ENCODE measurements around the gene GPALPP1. TPM values are rescaled to one million over a fixed set of nuclear protein-coding genes. Genes with fewer than 3 reads are reported as not detected.
"Not testable (repeated sequence)": the region's sequence is repeated elsewhere in the genome, so short reads cannot be mapped to it uniquely, and the experiment has no call there.

The GPALPP1 gene
- total RNA-seq, 2 donors from 2014 or later: 9.0 to 14.6 TPM

GRCh38 chr13:45015300-45015699 lies 26.0 kb downstream of the GPALPP1 start:
- TF ChIP-seq CTCF (IDR thresholded peaks at IDR 0.05): no peak
- Histone ChIP-seq H3K27ac (no peak overlapping the region), H3K27me3 (no peaks in the 10 kb centered on the region), H3K4me1 (no peaks in the 10 kb centered on the region), H3K36me3 (peaks cover 46% of the 10 kb centered on the region), H3K4me3 (no peak overlapping the region), H3K9me3 (no peaks in the 10 kb centered on the region)
- no peak for DNase-seq (ENCODE audit: low spot score)

GRCh38 chr13:45016792-45017425 lies 27.6 kb downstream of the GPALPP1 start:
- no peak overlapping the region for H3K4me3 ChIP-seq
- DNase-seq (ENCODE audit: low spot score): no peak
- H3K9me3 ChIP-seq: no peaks in the 10 kb centered on the region
- no peak for TF ChIP-seq CTCF (IDR thresholded peaks at IDR 0.05)
- H3K36me3 ChIP-seq: peaks cover 45% of the 10 kb centered on the region
- H3K27ac ChIP-seq: no peak overlapping the region
- no peaks in the 10 kb centered on the region for H3K4me1 ChIP-seq
- no peaks in the 10 kb centered on the region for H3K27me3 ChIP-seq

- not testable (repeated sequence) for DNase-seq (ENCODE audit: low spot score); H3K27me3 ChIP-seq; H3K4me3 ChIP-seq; H3K4me1 ChIP-seq; H3K27ac ChIP-seq; H3K9me3 ChIP-seq
- peaks cover 61% of the 10 kb centered on the region for H3K36me3 ChIP-seq
These were observed 30.6 kb downstream of the GPALPP1 start for GRCh38 chr13:45019981-45020380.

- TF ChIP-seq CTCF (IDR thresholded peaks at IDR 0.05): no peak
- Histone ChIP-seq H3K9me3 (no peaks in the 10 kb centered on the region), H3K36me3 (peaks cover 60% of the 10 kb centered on the region)
These were observed 31.9 kb downstream of the GPALPP1 start for GRCh38 chr13:45021250-45021649.

GRCh38 chr13:45024847-45025246 lies 35.5 kb downstream of the GPALPP1 start:
- H3K27me3 ChIP-seq: no peaks in the 10 kb centered on the region
- TF ChIP-seq CTCF (IDR thresholded peaks at IDR 0.05): no peak
- H3K4me1 ChIP-seq: no peaks in the 10 kb centered on the region
- DNase-seq (ENCODE audit: low spot score): no peak
- H3K27ac ChIP-seq: no peak overlapping the region
- no peaks in the 10 kb centered on the region for H3K9me3 ChIP-seq
- no peak overlapping the region for H3K4me3 ChIP-seq
- H3K36me3 ChIP-seq: peaks cover 67% of the 10 kb centered on the region

More at GRCh38 chr13:45021250-45021649, 31.9 kb downstream of the GPALPP1 start:
- H3K27ac ChIP-seq: no peak overlapping the region
- no peaks in the 10 kb centered on the region for H3K4me1 ChIP-seq
- DNase-seq (ENCODE audit: low spot score): no peak
- H3K4me3 ChIP-seq: no peak overlapping the region
- no peaks in the 10 kb centered on the region for H3K27me3 ChIP-seq

GRCh38 chr13:45034342-45034741 lies 45.0 kb downstream of the GPALPP1 start:
- no peaks in the 10 kb centered on the region for H3K27me3 ChIP-seq
- no peak for DNase-seq (ENCODE audit: low spot score)
- no peak overlapping the region for H3K4me3 ChIP-seq
- H3K36me3 ChIP-seq: peaks cover 21% of the 10 kb centered on the region
- no peak for TF ChIP-seq CTCF (IDR thresholded peaks at IDR 0.05)
- no peaks in the 10 kb centered on the region for H3K9me3 ChIP-seq
- H3K27ac ChIP-seq: no peak overlapping the region
- no peaks in the 10 kb centered on the region for H3K4me1 ChIP-seq
